ENCODE results near the gene IQSEC3. TPM values are rescaled to one million over a fixed set of nuclear protein-coding genes. Genes with fewer than 3 reads are reported as not detected.
A peak's percentile ranks its signal among the peaks of the same experiment; 100 is the strongest.

Gene IQSEC3
- total and polyA plus RNA-seq, 2 donors from 2014 or later: 1.4 to 6.9 TPM

- no peak for FAIRE-seq
These were observed 122.5 kb downstream of the IQSEC3 start for GRCh38 chr12:188910-189621.

GRCh38 chr12:189622-189962 lies 123.0 kb downstream of the IQSEC3 start:
- Histone ChIP-seq H3K9me3 (ENCODE audit: control insufficient read depth in 2 of 3, insufficient read depth in 1 of 3, low read length in 3 of 3) (no peaks in the 10 kb centered on the region), H3K4me1 (ENCODE audit: control insufficient read depth in 2 of 3, insufficient read depth in 2 of 3, low read depth in 1 of 3, low read length in 3 of 3) (peaks cover 0 to 4% (median 0%) of the 10 kb centered on the region in 3 donors), H3K27me3 (ENCODE audit: control insufficient read depth, insufficient read depth, low read length) (no peaks in the 10 kb centered on the region), H3K9ac (ENCODE audit: low read length in 3 of 3) (peak overlapping the region in 1 of 3 donors; percentile 17), H3K4me3 (ENCODE audit: low read length in 3 of 3) (peak overlapping the region in 1 of 3 donors; percentile 54), H3K27ac (ENCODE audit: low read depth in 2 of 2, low read length in 2 of 2) (no peak overlapping the region), H3K36me3 (ENCODE audit: control insufficient read depth in 2 of 3, insufficient read depth in 3 of 3, low read length in 3 of 3) (peaks cover 0 to 4% (median 0%) of the 10 kb centered on the region in 3 donors)
- no peak for DNase-seq
- FAIRE-seq: no peak
- intact Hi-C loops (cut with DNase I): no loop called here
- TF ChIP-seq CTCF (IDR thresholded peaks at IDR 0.05; ENCODE audit: borderline replicate concordance, extremely low read depth, insufficient read depth): no peak

More at GRCh38 chr12:188910-189621, 122.5 kb downstream of the IQSEC3 start:
- intact Hi-C loops (cut with DNase I): no loop called here
- no peaks in the 10 kb centered on the region for H3K9me3 ChIP-seq (ENCODE audit: control insufficient read depth in 2 of 3, insufficient read depth in 1 of 3, low read length in 3 of 3)
- no peak overlapping the region for H3K27ac ChIP-seq (ENCODE audit: low read depth in 2 of 2, low read length in 2 of 2)
- H3K4me3 ChIP-seq (ENCODE audit: low read length in 3 of 3): peak overlapping the region; percentile 34 to 54 (median 46)
- peaks cover 0 to 4% (median 0%) of the 10 kb centered on the region in 3 donors for H3K4me1 ChIP-seq (ENCODE audit: control insufficient read depth in 2 of 3, insufficient read depth in 2 of 3, low read depth in 1 of 3, low read length in 3 of 3)
- H3K27me3 ChIP-seq (ENCODE audit: control insufficient read depth, insufficient read depth, low read length): no peaks in the 10 kb centered on the region
- H3K9ac ChIP-seq (ENCODE audit: low read length in 3 of 3): peak overlapping the region in 2 of 3 donors; percentile 9 to 17
- DNase-seq: peak in 4 of 5 donors; percentile 78 to 88 (median 84)
- H3K36me3 ChIP-seq (ENCODE audit: control insufficient read depth in 2 of 3, insufficient read depth in 3 of 3, low read length in 3 of 3): peaks cover 0 to 4% (median 0%) of the 10 kb centered on the region in 3 donors
- peak; percentile 75 for TF ChIP-seq CTCF (IDR thresholded peaks at IDR 0.05; ENCODE audit: borderline replicate concordance, extremely low read depth, insufficient read depth)

GRCh38 chr12:190881-191280 lies 124.3 kb downstream of the IQSEC3 start:
- no peak overlapping the region for H3K27ac ChIP-seq (ENCODE audit: low read depth in 2 of 2, low read length in 2 of 2)
- H3K27me3 ChIP-seq (ENCODE audit: control insufficient read depth, insufficient read depth, low read length): no peaks in the 10 kb centered on the region
- H3K4me3 ChIP-seq (ENCODE audit: low read length in 3 of 3): no peak overlapping the region
- FAIRE-seq: no peak
- intact Hi-C loops (cut with DNase I): no loop called here
- DNase-seq: no peak
- peaks cover 0 to 4% (median 0%) of the 10 kb centered on the region in 3 donors for H3K4me1 ChIP-seq (ENCODE audit: control insufficient read depth in 2 of 3, insufficient read depth in 2 of 3, low read depth in 1 of 3, low read length in 3 of 3)
- no peak for TF ChIP-seq CTCF (IDR thresholded peaks at IDR 0.05; ENCODE audit: borderline replicate concordance, extremely low read depth, insufficient read depth)
- peaks cover 0 to 11% (median 5%) of the 10 kb centered on the region in 3 donors for H3K36me3 ChIP-seq (ENCODE audit: control insufficient read depth in 2 of 3, insufficient read depth in 3 of 3, low read length in 3 of 3)
- no peak overlapping the region for H3K9ac ChIP-seq (ENCODE audit: low read length in 3 of 3)
- H3K9me3 ChIP-seq (ENCODE audit: control insufficient read depth in 2 of 3, insufficient read depth in 1 of 3, low read length in 3 of 3): no peaks in the 10 kb centered on the region

All from kidney (tissue), 14 donors.